GM12891 (cell line): ENCODE results near the gene MTHFSD.

Experiments
- DNase-seq: peaks from one replicate; pipeline ENCODE4 v3.0.0; 2011; ENCODE audit warnings: low spot score; ENCODE audit not compliant: insufficient read length
- FAIRE-seq: peaks from 2 replicates; lab custom pipeline; 2011; peaks lifted over from hg19 to GRCh38; lab: Jason Lieb, UNC
- PAX5 ChIP-seq: IDR thresholded peaks from 2 replicates; pipeline ENCODE4 v1.6.1; 2011; ENCODE audit warnings: low read length, moderate library complexity, mild to moderate bottlenecking; ENCODE audit not compliant: insufficient read depth, severe bottlenecking
- POLR2A ChIP-seq: IDR thresholded peaks from 2 replicates; pipeline ENCODE4 v1.6.1; 2011; ENCODE audit warnings: low read depth, low read length, control low read depth
- POLR2AphosphoS5 ChIP-seq: IDR thresholded peaks from 2 replicates; pipeline ENCODE4 v1.6.1; 2011; ENCODE audit warnings: low read depth, low read length, control low read depth
- POU2F2 ChIP-seq: IDR thresholded peaks from 2 replicates; pipeline ENCODE4 v1.6.1; 2011; ENCODE audit warnings: low read depth, mild to moderate bottlenecking, control low read depth, low read length, moderate library complexity
- SPI1 ChIP-seq: IDR thresholded peaks from 2 replicates; pipeline ENCODE4 v1.6.1; 2011; ENCODE audit warnings: low read depth, low read length, control low read depth
- TAF1 ChIP-seq: IDR thresholded peaks from 2 replicates; pipeline ENCODE4 v1.6.1; 2011; ENCODE audit warnings: low read depth, low read length, control low read depth

The MTHFSD gene

GRCh38 chr16:86496929-86497461 lies 58.0 kb downstream of the MTHFSD start:
- DNase-seq (no peak), FAIRE-seq (no peak)
- TF ChIP-seq POLR2A (no peak), POLR2AphosphoS5 (no peak)

- TF ChIP-seq POLR2A: no peak
- TF ChIP-seq POU2F2: no peak
- no peak for TF ChIP-seq SPI1
- no peak for TF ChIP-seq TAF1
- no peak for TF ChIP-seq POLR2AphosphoS5
- TF ChIP-seq PAX5: no peak
- no peak for DNase-seq
- FAIRE-seq: no peak
These were observed 58.6 kb downstream of the MTHFSD start for GRCh38 chr16:86496262-86496928.

- DNase-seq (no peak), FAIRE-seq (no peak)
- TF ChIP-seq POLR2A (no peak), POU2F2 (no peak), PAX5 (no peak), POLR2AphosphoS5 (no peak), TAF1 (no peak), SPI1 (no peak)
These were observed 59.2 kb downstream of the MTHFSD start for GRCh38 chr16:86495756-86496261.

GRCh38 chr16:86495357-86495701 lies 59.7 kb downstream of the MTHFSD start:
- TF ChIP-seq PAX5 (no peak), POU2F2 (no peak), POLR2AphosphoS5 (no peak), POLR2A (no peak), SPI1 (no peak), TAF1 (no peak)
- no peak for FAIRE-seq
- DNase-seq: no peak

- TF ChIP-seq TAF1 (no peak), SPI1 (no peak), POLR2AphosphoS5 (no peak), POU2F2 (no peak), POLR2A (no peak), PAX5 (no peak)
- DNase-seq (no peak), FAIRE-seq (no peak)
These were observed 60.3 kb downstream of the MTHFSD start for GRCh38 chr16:86494565-86495356.

- no peak for TF ChIP-seq PAX5
- TF ChIP-seq SPI1: no peak
- no peak for TF ChIP-seq POLR2AphosphoS5
- TF ChIP-seq POLR2A: no peak
- FAIRE-seq (no peak), DNase-seq (no peak)
These were observed 60.9 kb downstream of the MTHFSD start for GRCh38 chr16:86494039-86494564.

GRCh38 chr16:86492961-86493629 lies 61.9 kb downstream of the MTHFSD start:
- no peak for FAIRE-seq
- TF ChIP-seq PAX5: no peak
- no peak for DNase-seq

- no peak for FAIRE-seq
These were observed 62.6 kb downstream of the MTHFSD start for GRCh38 chr16:86492267-86492960.

GRCh38 chr16:86491640-86492023 lies 63.4 kb downstream of the MTHFSD start:
- TF ChIP-seq POU2F2: no peak
- TF ChIP-seq PAX5: no peak
- TF ChIP-seq POLR2AphosphoS5: no peak
- TF ChIP-seq POLR2A: no peak
- no peak for FAIRE-seq
- DNase-seq: no peak

More at GRCh38 chr16:86492267-86492960, 62.6 kb downstream of the MTHFSD start:
- no peak for DNase-seq
- TF ChIP-seq POLR2A (no peak), POLR2AphosphoS5 (no peak), PAX5 (no peak), TAF1 (no peak), SPI1 (no peak), POU2F2 (no peak)
